ENCODE measurements around the gene SCGB1A1. TPM values are rescaled to one million over a fixed set of nuclear protein-coding genes. Genes with fewer than 3 reads are reported as not detected.

The SCGB1A1 gene
- total RNA-seq, 1 donor from 2014 or later = not detected

DNA sequence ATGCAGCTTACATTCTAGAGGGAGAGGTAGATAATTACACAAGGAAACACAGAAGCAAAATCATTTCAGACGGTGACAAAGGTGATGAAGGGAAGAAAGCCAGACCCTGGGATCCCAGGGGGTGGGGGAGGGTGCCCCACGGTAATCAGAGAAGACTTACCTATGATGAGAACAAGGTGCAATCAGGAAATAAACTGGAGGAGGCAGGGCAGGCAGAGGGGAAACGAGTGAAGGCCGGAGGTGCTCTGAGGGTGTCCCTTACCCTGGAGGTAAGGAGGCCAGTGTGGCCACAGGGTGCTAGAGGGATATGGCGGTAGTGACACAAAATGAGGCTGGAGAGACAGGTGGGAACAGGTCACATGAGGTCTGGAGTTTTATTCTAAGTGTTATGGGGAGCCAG is 13.9 kb upstream of the SCGB1A1 start:
- Histone ChIP-seq H3K36me3 (no peaks in the 10 kb centered on the region), H3K27me3 (ENCODE audit: low read depth) (no peaks in the 10 kb centered on the region), H3K27ac (replicated peaks) (no peak overlapping the region), H3K4me1 (peaks cover 29% of the 10 kb centered on the region), H3K4me3 (no peak overlapping the region), H3K9me3 (replicated peaks) (no peaks in the 10 kb centered on the region)
- no peak for DNase-seq
- intact Hi-C loops (cut with micrococcal nuclease) = no loop called here
- TF ChIP-seq, protein P1, sequence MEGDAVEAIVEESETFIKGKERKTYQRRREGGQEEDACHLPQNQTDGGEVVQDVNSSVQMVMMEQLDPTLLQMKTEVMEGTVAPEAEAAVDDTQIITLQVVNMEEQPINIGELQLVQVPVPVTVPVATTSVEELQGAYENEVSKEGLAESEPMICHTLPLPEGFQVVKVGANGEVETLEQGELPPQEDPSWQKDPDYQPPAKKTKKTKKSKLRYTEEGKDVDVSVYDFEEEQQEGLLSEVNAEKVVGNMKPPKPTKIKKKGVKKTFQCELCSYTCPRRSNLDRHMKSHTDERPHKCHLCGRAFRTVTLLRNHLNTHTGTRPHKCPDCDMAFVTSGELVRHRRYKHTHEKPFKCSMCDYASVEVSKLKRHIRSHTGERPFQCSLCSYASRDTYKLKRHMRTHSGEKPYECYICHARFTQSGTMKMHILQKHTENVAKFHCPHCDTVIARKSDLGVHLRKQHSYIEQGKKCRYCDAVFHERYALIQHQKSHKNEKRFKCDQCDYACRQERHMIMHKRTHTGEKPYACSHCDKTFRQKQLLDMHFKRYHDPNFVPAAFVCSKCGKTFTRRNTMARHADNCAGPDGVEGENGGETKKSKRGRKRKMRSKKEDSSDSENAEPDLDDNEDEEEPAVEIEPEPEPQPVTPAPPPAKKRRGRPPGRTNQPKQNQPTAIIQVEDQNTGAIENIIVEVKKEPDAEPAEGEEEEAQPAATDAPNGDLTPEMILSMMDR (IDR thresholded peaks at IDR 0.05; ENCODE audit: borderline replicate concordance) = no peak

DNA sequence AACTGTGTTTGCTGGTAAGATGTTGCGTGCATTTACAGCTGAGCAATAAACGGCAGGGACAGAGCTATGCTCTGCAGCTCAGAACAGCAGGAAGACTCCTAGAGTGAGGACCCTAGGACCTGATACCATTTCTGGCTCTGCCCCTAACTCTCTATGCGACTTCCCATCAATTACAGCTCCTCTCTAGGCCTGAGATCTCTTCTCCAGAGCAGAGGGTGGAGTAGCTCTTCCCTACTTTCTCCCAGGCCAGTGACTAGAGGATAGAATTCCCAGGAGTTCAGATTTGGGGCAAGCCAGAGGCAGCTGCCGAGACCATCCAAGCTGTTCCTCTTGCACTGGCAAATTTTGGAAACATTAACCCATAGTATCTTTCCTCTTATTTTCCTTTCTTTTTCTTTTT is 12.8 kb upstream of the SCGB1A1 start:
- Histone ChIP-seq H3K9me3 (replicated peaks) (no peaks in the 10 kb centered on the region), H3K4me3 (no peak overlapping the region), H3K27me3 (ENCODE audit: low read depth) (no peaks in the 10 kb centered on the region), H3K36me3 (no peaks in the 10 kb centered on the region), H3K4me1 (peaks cover 18% of the 10 kb centered on the region), H3K27ac (replicated peaks) (no peak overlapping the region)
- no peak for DNase-seq
- intact Hi-C loops (cut with micrococcal nuclease) = no loop called here
- TF ChIP-seq, protein P1 (IDR thresholded peaks at IDR 0.05; ENCODE audit: borderline replicate concordance) = no peak

DNA sequence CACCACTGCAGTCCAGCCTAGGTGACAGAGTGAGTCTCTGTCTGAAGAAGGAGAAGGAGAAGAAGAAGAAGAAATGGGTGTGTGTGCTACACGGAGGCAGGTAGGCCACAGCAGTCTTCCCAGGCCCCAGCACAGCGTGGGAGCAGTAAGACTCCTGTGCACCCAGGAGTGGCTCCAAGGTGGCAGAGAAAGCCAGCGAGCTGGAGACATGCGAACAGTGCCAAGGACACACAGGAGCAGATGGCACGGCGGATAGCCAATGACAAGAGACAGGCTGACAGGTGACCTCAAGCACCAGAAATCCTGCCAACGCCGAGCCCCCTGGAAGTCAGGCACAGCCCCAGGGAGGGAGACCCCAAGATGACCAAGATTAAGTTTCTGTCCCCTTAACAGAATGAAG is 9.0 kb upstream of the SCGB1A1 start:
- intact Hi-C loops (cut with micrococcal nuclease) = no loop called here
- no peak overlapping the region for H3K27ac ChIP-seq (replicated peaks)
- no peaks in the 10 kb centered on the region for H3K9me3 ChIP-seq (replicated peaks)
- TF ChIP-seq, protein P1 (IDR thresholded peaks at IDR 0.05; ENCODE audit: borderline replicate concordance) = no peak
- no peak overlapping the region for H3K4me3 ChIP-seq
- H3K27me3 ChIP-seq (ENCODE audit: low read depth) = no peaks in the 10 kb centered on the region
- H3K36me3 ChIP-seq = no peaks in the 10 kb centered on the region
- DNase-seq = no peak
- no peaks in the 10 kb centered on the region for H3K4me1 ChIP-seq

DNA sequence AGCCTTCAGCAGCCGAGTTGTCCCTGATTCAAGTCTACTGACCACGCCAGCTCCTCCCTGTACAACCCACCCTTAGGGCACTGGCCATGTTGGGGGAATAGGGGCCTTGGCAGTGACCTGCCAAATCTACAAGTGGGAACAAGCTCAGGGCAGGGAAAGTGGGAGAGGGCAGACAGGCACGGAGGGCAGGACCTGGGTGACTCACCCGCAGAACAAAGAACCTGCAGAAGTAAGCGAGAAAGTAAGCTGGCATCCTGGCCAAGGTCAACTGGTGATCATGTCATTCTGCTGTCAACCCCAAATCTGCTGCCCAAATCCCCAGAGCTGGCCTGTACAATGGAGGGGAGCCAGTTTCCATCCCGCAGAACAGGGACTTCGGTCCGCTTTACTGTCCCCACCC is 7.9 kb upstream of the SCGB1A1 start:
- no peaks in the 10 kb centered on the region for H3K9me3 ChIP-seq (replicated peaks)
- TF ChIP-seq, protein P1 (IDR thresholded peaks at IDR 0.05; ENCODE audit: borderline replicate concordance) = no peak
- no peaks in the 10 kb centered on the region for H3K36me3 ChIP-seq
- H3K4me1 ChIP-seq = no peaks in the 10 kb centered on the region
- H3K27me3 ChIP-seq (ENCODE audit: low read depth) = no peaks in the 10 kb centered on the region
- no peak overlapping the region for H3K4me3 ChIP-seq
- no peak for DNase-seq
- intact Hi-C loops (cut with micrococcal nuclease) = no loop called here
- H3K27ac ChIP-seq (replicated peaks) = no peak overlapping the region

DNA sequence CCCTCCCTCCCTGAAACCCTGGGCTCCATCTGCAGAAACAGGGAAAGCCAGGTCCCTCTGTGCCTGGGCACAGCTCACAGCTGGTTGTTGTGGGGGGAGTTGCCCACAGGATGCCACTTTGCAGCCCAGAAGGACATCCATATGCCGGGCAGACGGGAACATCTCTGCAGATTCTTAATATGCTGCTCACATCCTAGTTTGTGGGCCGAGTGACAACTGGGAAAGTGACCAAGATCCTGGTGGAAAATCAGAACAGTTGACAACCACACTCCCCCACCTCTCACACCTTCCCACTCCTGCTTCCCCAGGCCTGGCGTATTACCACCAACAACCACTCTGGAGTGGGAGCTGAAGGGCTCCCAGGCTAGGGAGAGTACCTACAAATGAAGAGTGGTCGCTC is 7.3 kb upstream of the SCGB1A1 start:
- Histone ChIP-seq H3K27me3 (ENCODE audit: low read depth) (no peaks in the 10 kb centered on the region), H3K4me1 (no peaks in the 10 kb centered on the region), H3K4me3 (no peak overlapping the region), H3K27ac (replicated peaks) (no peak overlapping the region), H3K9me3 (replicated peaks) (no peaks in the 10 kb centered on the region), H3K36me3 (no peaks in the 10 kb centered on the region)
- intact Hi-C loops (cut with micrococcal nuclease) = no loop called here
- DNase-seq = no peak
- TF ChIP-seq, protein P1 (IDR thresholded peaks at IDR 0.05; ENCODE audit: borderline replicate concordance) = no peak
